ENCODE data around the gene MAST1. TPM values are rescaled to one million over a fixed set of nuclear protein-coding genes. Genes with fewer than 3 reads are reported as not detected.
"Not testable (repeated sequence)": the region's sequence is repeated elsewhere in the genome, so short reads cannot be mapped to it uniquely, and the experiment has no call there.

Gene MAST1
- total RNA-seq, 1 experiment from 2014 or later: 11.2 TPM

- H3K4me2 ChIP-seq (ENCODE audit: low read length): no peak overlapping the region
- BruUV-seq (replicated peaks): no TSS peak
- H3F3A ChIP-seq (ENCODE audit: low read length, unreplicated experiment): peaks cover 9% of the 10 kb centered on the region
- H3K9me3 ChIP-seq (ENCODE audit: low read length): no peaks in the 10 kb centered on the region
- ChIA-PET POLR2A (ENCODE audit: unreplicated experiment) (no interaction called here), CTCF (no interaction called here)
- H3K27ac ChIP-seq (ENCODE audit: low read length): no peak overlapping the region
- no peak overlapping the region for H3K9ac ChIP-seq (ENCODE audit: low read length)
- peaks cover 20% of the 10 kb centered on the region for H3K4me1 ChIP-seq (ENCODE audit: insufficient read depth, low read length)
- peaks cover 4% of the 10 kb centered on the region for H3K79me2 ChIP-seq (ENCODE audit: low read length)
- H3K36me3 ChIP-seq (ENCODE audit: low read depth, low read length): no peaks in the 10 kb centered on the region
- no peaks in the 10 kb centered on the region for H3K27me3 ChIP-seq (ENCODE audit: low read length)
- H3K4me3 ChIP-seq (ENCODE audit: low read length): no peak overlapping the region
- ATAC-seq (no peak), DNase-seq (no peak)
- H4K20me1 ChIP-seq (ENCODE audit: low read length): 0 out of 2 replicates have a peak, but pooled peaks cover 4% of the 10 kb centered on the region
- H2AFZ ChIP-seq (ENCODE audit: low read length): no peak overlapping the region
- no peaks in the 10 kb centered on the region for H3K9me2 ChIP-seq (replicated peaks; ENCODE audit: low read length)
- intact Hi-C loops (cut with micrococcal nuclease): no loop called here
- TF ChIP-seq EZH2phosphoT487 (IDR thresholded peaks at IDR 0.05; ENCODE audit: borderline replicate concordance, low read length) (no peak), CTCF (conservative IDR thresholded peaks at IDR 0.05; ENCODE audit: low read depth, low read length) (no peak), EZH2 (IDR thresholded peaks at IDR 0.05; ENCODE audit: low read length, unreplicated experiment) (no peak)
Measured at GRCh38 chr19:12843328-12843727, 5.0 kb downstream of the MAST1 start.

- no TSS peak for BruUV-seq (replicated peaks)
- peaks cover 9% of the 10 kb centered on the region for H3F3A ChIP-seq (ENCODE audit: low read length, unreplicated experiment)
- H3K9me2 ChIP-seq (replicated peaks; ENCODE audit: low read length): no peaks in the 10 kb centered on the region
- peak; percentile 39 for DNase-seq
- H2AFZ ChIP-seq (ENCODE audit: low read length): no peak overlapping the region
- no peak overlapping the region for H3K27ac ChIP-seq (ENCODE audit: low read length)
- no peak overlapping the region for H3K4me3 ChIP-seq (ENCODE audit: low read length)
- H3K4me1 ChIP-seq (ENCODE audit: insufficient read depth, low read length): peaks cover 17% of the 10 kb centered on the region
- CTCF ChIA-PET: no interaction called here
- H3K27me3 ChIP-seq (ENCODE audit: low read length): no peaks in the 10 kb centered on the region
- H3K36me3 ChIP-seq (ENCODE audit: low read depth, low read length): no peaks in the 10 kb centered on the region
- peaks cover 4% of the 10 kb centered on the region for H3K79me2 ChIP-seq (ENCODE audit: low read length)
- intact Hi-C loops (cut with micrococcal nuclease): no loop called here
- peak; percentile 44 for ATAC-seq
- no peak overlapping the region for H3K4me2 ChIP-seq (ENCODE audit: low read length)
- TF ChIP-seq EZH2 (IDR thresholded peaks at IDR 0.05; ENCODE audit: low read length, unreplicated experiment) (no peak), EZH2phosphoT487 (IDR thresholded peaks at IDR 0.05; ENCODE audit: borderline replicate concordance, low read length) (no peak), CTCF (conservative IDR thresholded peaks at IDR 0.05; ENCODE audit: low read depth, low read length) (no peak)
- no peak overlapping the region for H3K9ac ChIP-seq (ENCODE audit: low read length)
- no peaks in the 10 kb centered on the region for H3K9me3 ChIP-seq (ENCODE audit: low read length)
- H4K20me1 ChIP-seq (ENCODE audit: low read length): 0 out of 2 replicates have a peak, but pooled peaks cover 4% of the 10 kb centered on the region
- POLR2A ChIA-PET (ENCODE audit: unreplicated experiment): interaction anchor here (1.1 kb wide), 1 partner anchor 51 kb away, joined by 5 read pairs; no protein-coding TSS in a partner anchor
Measured at GRCh38 chr19:12843999-12844732, 5.9 kb downstream of the MAST1 start.

- CTCF ChIA-PET: interaction anchor here (0.5 kb wide), 1 partner anchor 44 kb away, joined by 6 read pairs; no protein-coding TSS in a partner anchor
- H3F3A ChIP-seq (ENCODE audit: low read length, unreplicated experiment); DNase-seq; H3K9me3 ChIP-seq (ENCODE audit: low read length); H3K9ac ChIP-seq (ENCODE audit: low read length); H3K27me3 ChIP-seq (ENCODE audit: low read length); H2AFZ ChIP-seq (ENCODE audit: low read length); ATAC-seq; BruUV-seq (replicated peaks); H4K20me1 ChIP-seq (ENCODE audit: low read length); H3K9me2 ChIP-seq (replicated peaks; ENCODE audit: low read length); H3K4me3 ChIP-seq (ENCODE audit: low read length); H3K36me3 ChIP-seq (ENCODE audit: low read depth, low read length); H3K79me2 ChIP-seq (ENCODE audit: low read length); H3K27ac ChIP-seq (ENCODE audit: low read length); H3K4me2 ChIP-seq (ENCODE audit: low read length); POLR2A ChIA-PET (ENCODE audit: unreplicated experiment): not testable (repeated sequence)
- intact Hi-C loops (cut with micrococcal nuclease): loop anchor here (5.0 kb wide), 2 partner anchors 69 to 84 kb away; partner anchors contain the start of gene HOOK2
- H3K4me1 ChIP-seq (ENCODE audit: insufficient read depth, low read length): peaks cover 14% of the 10 kb centered on the region
Measured at GRCh38 chr19:12846613-12847012, 8.3 kb downstream of the MAST1 start.

Measured in PC-3 (cell line).